RWPE2 (cell line): Measurements from ENCODE around the gene DAPK2.

Experiments used
- ATAC-seq: fragments of 200-7000 bp; cut with Tn5 transposase; 3 replicates; pipeline ENCODE4 v1.9.1; 2021; ENCODE audit warnings: low read depth
- DNase-seq: peaks from one replicate; pipeline ENCODE4 v3.0.0-alpha.2; 2020; ENCODE audit warnings: low spot score
- H3K27ac ChIP-seq: fragments of 450-650 bp; 2 replicates; pipeline ENCODE4 v1.5.1; 2017; ENCODE audit warnings: mild to moderate bottlenecking; ENCODE audit not compliant: poor library complexity, severe bottlenecking
- H3K27me3 ChIP-seq: fragments of 250-450 bp; sonication (Bioruptor Pico); 2 replicates; pipeline ENCODE4 v1.5.1; 2021; ENCODE audit warnings: mild to moderate bottlenecking, moderate library complexity; ENCODE audit not compliant: insufficient read depth, poor library complexity, severe bottlenecking
- H3K36me3 ChIP-seq: fragments of 250-450 bp; sonication (Bioruptor Pico); 2 replicates; pipeline ENCODE4 v1.5.1; 2020; ENCODE audit warnings: low read depth, mild to moderate bottlenecking, moderate library complexity
- H3K4me1 ChIP-seq: fragments of 250-450 bp; sonication (Bioruptor Pico); 2 replicates; pipeline ENCODE4 v1.5.1; 2021; ENCODE audit warnings: mild to moderate bottlenecking, moderate library complexity; ENCODE audit not compliant: insufficient read depth, poor library complexity, severe bottlenecking
- H3K4me3 ChIP-seq: fragments of 250-450 bp; sonication (Bioruptor Pico); 2 replicates; pipeline ENCODE4 v1.5.1; 2021; ENCODE audit warnings: mild to moderate bottlenecking, moderate library complexity; ENCODE audit not compliant: severe bottlenecking
- H3K9me3 ChIP-seq: fragments of 250-450 bp; sonication (Bioruptor Pico); 2 replicates; pipeline ENCODE4 v1.5.1; 2021; ENCODE audit warnings: mild to moderate bottlenecking, moderate library complexity; ENCODE audit not compliant: severe bottlenecking
- TF ChIP-seq, protein P1 (sequence below): fragments of 450-650 bp; IDR thresholded peaks from one replicate; pipeline ENCODE4 v1.5.1; 2017; ENCODE audit warnings: mild to moderate bottlenecking, moderate library complexity; ENCODE audit not compliant: poor library complexity, severe bottlenecking

Gene DAPK2

GRCh38 chr15:63981596-63982320, 64.5 kb downstream of the DAPK2 start:
- TF ChIP-seq, protein P1, sequence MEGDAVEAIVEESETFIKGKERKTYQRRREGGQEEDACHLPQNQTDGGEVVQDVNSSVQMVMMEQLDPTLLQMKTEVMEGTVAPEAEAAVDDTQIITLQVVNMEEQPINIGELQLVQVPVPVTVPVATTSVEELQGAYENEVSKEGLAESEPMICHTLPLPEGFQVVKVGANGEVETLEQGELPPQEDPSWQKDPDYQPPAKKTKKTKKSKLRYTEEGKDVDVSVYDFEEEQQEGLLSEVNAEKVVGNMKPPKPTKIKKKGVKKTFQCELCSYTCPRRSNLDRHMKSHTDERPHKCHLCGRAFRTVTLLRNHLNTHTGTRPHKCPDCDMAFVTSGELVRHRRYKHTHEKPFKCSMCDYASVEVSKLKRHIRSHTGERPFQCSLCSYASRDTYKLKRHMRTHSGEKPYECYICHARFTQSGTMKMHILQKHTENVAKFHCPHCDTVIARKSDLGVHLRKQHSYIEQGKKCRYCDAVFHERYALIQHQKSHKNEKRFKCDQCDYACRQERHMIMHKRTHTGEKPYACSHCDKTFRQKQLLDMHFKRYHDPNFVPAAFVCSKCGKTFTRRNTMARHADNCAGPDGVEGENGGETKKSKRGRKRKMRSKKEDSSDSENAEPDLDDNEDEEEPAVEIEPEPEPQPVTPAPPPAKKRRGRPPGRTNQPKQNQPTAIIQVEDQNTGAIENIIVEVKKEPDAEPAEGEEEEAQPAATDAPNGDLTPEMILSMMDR, result no peak
- no peak overlapping the region for H3K4me3 ChIP-seq

GRCh38 chr15:63979262-63979793, 67.0 kb downstream of the DAPK2 start:
- Histone ChIP-seq H3K27me3 (no peaks in the 10 kb centered on the region), H3K36me3 (no peaks in the 10 kb centered on the region), H3K4me3 (no peak overlapping the region), H3K9me3 (no peaks in the 10 kb centered on the region), H3K27ac (no peak overlapping the region), H3K4me1 (peaks cover 10% of the 10 kb centered on the region)
- ATAC-seq (no peak), DNase-seq (no peak)
- TF ChIP-seq, protein P1, result no peak

More at GRCh38 chr15:63981596-63982320, 64.5 kb downstream of the DAPK2 start:
- no peaks in the 10 kb centered on the region for H3K9me3 ChIP-seq
- DNase-seq (no peak), ATAC-seq (peak; percentile 86)
- H3K27me3 ChIP-seq, result no peaks in the 10 kb centered on the region
- H3K27ac ChIP-seq, result no peak overlapping the region
- peaks cover 10% of the 10 kb centered on the region for H3K4me1 ChIP-seq
- no peaks in the 10 kb centered on the region for H3K36me3 ChIP-seq

- DNase-seq (no peak), ATAC-seq (no peak)
- TF ChIP-seq, protein P1, result no peak
- Histone ChIP-seq H3K36me3 (no peaks in the 10 kb centered on the region), H3K27ac (no peak overlapping the region), H3K4me1 (peaks cover 10% of the 10 kb centered on the region), H3K4me3 (no peak overlapping the region), H3K27me3 (no peaks in the 10 kb centered on the region), H3K9me3 (no peaks in the 10 kb centered on the region)
These were observed 67.6 kb downstream of the DAPK2 start for GRCh38 chr15:63978511-63979261.

GRCh38 chr15:63977119-63977518, 69.2 kb downstream of the DAPK2 start:
- no peak overlapping the region for H3K4me3 ChIP-seq
- ATAC-seq (no peak), DNase-seq (no peak)
- no peaks in the 10 kb centered on the region for H3K36me3 ChIP-seq
- no peaks in the 10 kb centered on the region for H3K27me3 ChIP-seq
- H3K9me3 ChIP-seq, result no peaks in the 10 kb centered on the region
- H3K4me1 ChIP-seq, result peaks cover 6% of the 10 kb centered on the region
- TF ChIP-seq, protein P1, result no peak
- no peak overlapping the region for H3K27ac ChIP-seq
